Muscle of leg (tissue), 11 donors: ENCODE results near the gene MMS22L. TPM values are rescaled to one million over a fixed set of nuclear protein-coding genes. Genes with fewer than 3 reads are reported as not detected.
A peak's percentile ranks its signal among the peaks of the same experiment; 100 is the strongest.
"Not testable (repeated sequence)": the region's sequence is repeated elsewhere in the genome, so short reads cannot be mapped to it uniquely, and the experiment has no call there.

Experiments
- DNase-seq: peaks from one replicate; pipeline ENCODE4 v3.0.0; 2013
- H3K27ac ChIP-seq: one replicate; pipeline ENCODE4 v1.5.1; 2013; ENCODE audit warnings: mild to moderate bottlenecking, low read length, control low read depth
- H3K27me3 ChIP-seq: one replicate; pipeline ENCODE4 v1.6.1; 2013; ENCODE audit warnings: low read length; ENCODE audit not compliant: control insufficient read depth, insufficient read depth
- H3K36me3 ChIP-seq: one replicate; pipeline ENCODE4 v1.6.1; 2013; ENCODE audit warnings: low read length; ENCODE audit not compliant: control insufficient read depth, insufficient read depth
- H3K4me1 ChIP-seq: one replicate; pipeline ENCODE4 v1.6.1; 2013; ENCODE audit warnings: low read length; ENCODE audit not compliant: control insufficient read depth, insufficient read depth
- H3K4me3 ChIP-seq: one replicate; pipeline ENCODE4 v1.5.1; 2013; ENCODE audit warnings: low read length, control low read depth
- H3K9me3 ChIP-seq: replicated peaks from 2 replicates; pipeline ENCODE4 v1.6.1; 2013; ENCODE audit warnings: low read depth, low read length; ENCODE audit not compliant: control insufficient read depth
- WGBS: methylation state at CpG from one replicate; pipeline ENCODE4 v1.1.5; 2013; ENCODE audit warnings: missing lambda C conversion rate; ENCODE audit not compliant: insufficient coverage; 5-methylcytosine and 5-hydroxymethylcytosine counted together
- polyA plus RNA-seq, 8 donors: library from polyadenylated mRNA; unstranded; fragments of 120-200 nt; gene quantifications; one replicate each; pipeline versions ENCODE4 v1.2.1 to v1.2.3, GENCODE V29; 2013; ENCODE audit warnings: inconsistent platforms in 1 of 8, low replicate concordance in 1 of 8; ENCODE audit not compliant: insufficient read length in 8 of 8, insufficient read depth in 1 of 8
- total RNA-seq: library from RNA; stranded (reverse); fragments of 120-200 nt; gene quantifications from one replicate; pipeline ENCODE4 v1.2.4, GENCODE V29; 2013

The MMS22L gene
- total and polyA plus RNA-seq, 9 donors = 3.8 to 9.2 (median 6.8) TPM

- peak; percentile 2 for DNase-seq
- Histone ChIP-seq H3K4me3 (no peak overlapping the region), H3K27ac (no peak overlapping the region), H3K4me1 (no peaks in the 10 kb centered on the region), H3K27me3 (no peaks in the 10 kb centered on the region), H3K36me3 (peaks cover 2% of the 10 kb centered on the region), H3K9me3 (no peaks in the 10 kb centered on the region)
- no CpG with 5 or more reads among the region's 1 CpG for whole genome bisulfite sequencing
Measured at GRCh38 chr6:97195117-97195516, 87.9 kb downstream of the MMS22L start.

- no peak overlapping the region for H3K27ac ChIP-seq
- no peak overlapping the region for H3K4me3 ChIP-seq
- H3K9me3 ChIP-seq = no peaks in the 10 kb centered on the region
- DNase-seq = peak; percentile 11
- no peaks in the 10 kb centered on the region for H3K4me1 ChIP-seq
- H3K27me3 ChIP-seq = no peaks in the 10 kb centered on the region
- peaks cover 2% of the 10 kb centered on the region for H3K36me3 ChIP-seq
- WGBS = no CpG with 5 or more reads among the region's 1 CpG
Measured at GRCh38 chr6:97189767-97190166, 93.2 kb downstream of the MMS22L start.

GRCh38 chr6:97187951-97188350 lies 95.1 kb downstream of the MMS22L start:
- no peaks in the 10 kb centered on the region for H3K27me3 ChIP-seq
- H3K4me3 ChIP-seq = no peak overlapping the region
- no peak for DNase-seq
- no peaks in the 10 kb centered on the region for H3K36me3 ChIP-seq
- no peaks in the 10 kb centered on the region for H3K4me1 ChIP-seq
- H3K9me3 ChIP-seq = no peaks in the 10 kb centered on the region
- H3K27ac ChIP-seq = no peak overlapping the region

GRCh38 chr6:97186416-97186999 lies 96.5 kb downstream of the MMS22L start:
- Histone ChIP-seq H3K27ac (no peak overlapping the region), H3K27me3 (no peaks in the 10 kb centered on the region)
- WGBS = 47% methylated on average over 3 of the region's 3 CpGs

GRCh38 chr6:97177905-97178304 lies 105.1 kb downstream of the MMS22L start:
- H3K27ac ChIP-seq = no peak overlapping the region
- WGBS = no CpG with 5 or more reads among the region's 3 CpGs
- H3K27me3 ChIP-seq = no peaks in the 10 kb centered on the region
- no peak for DNase-seq
- H3K4me3 ChIP-seq = no peak overlapping the region
- H3K9me3 ChIP-seq = no peaks in the 10 kb centered on the region
- no peaks in the 10 kb centered on the region for H3K4me1 ChIP-seq
- H3K36me3 ChIP-seq = no peaks in the 10 kb centered on the region

More at GRCh38 chr6:97186416-97186999, 96.5 kb downstream of the MMS22L start:
- DNase-seq = peak; percentile 72
- H3K9me3 ChIP-seq = no peaks in the 10 kb centered on the region
- H3K36me3 ChIP-seq = no peaks in the 10 kb centered on the region
- H3K4me3 ChIP-seq = no peak overlapping the region
- no peaks in the 10 kb centered on the region for H3K4me1 ChIP-seq

GRCh38 chr6:97176468-97176867 lies 106.5 kb downstream of the MMS22L start:
- no CpG with 5 or more reads among the region's 2 CpGs for WGBS
- no peaks in the 10 kb centered on the region for H3K4me1 ChIP-seq
- no peak for DNase-seq
- no peaks in the 10 kb centered on the region for H3K9me3 ChIP-seq
- H3K27me3 ChIP-seq = no peaks in the 10 kb centered on the region
- no peak overlapping the region for H3K27ac ChIP-seq
- H3K4me3 ChIP-seq = no peak overlapping the region
- H3K36me3 ChIP-seq = no peaks in the 10 kb centered on the region

- no peak overlapping the region for H3K4me3 ChIP-seq
- H3K36me3 ChIP-seq = no peaks in the 10 kb centered on the region
- H3K4me1 ChIP-seq = no peaks in the 10 kb centered on the region
- no peak for DNase-seq
- no peaks in the 10 kb centered on the region for H3K9me3 ChIP-seq
- H3K27me3 ChIP-seq = no peaks in the 10 kb centered on the region
- WGBS = no CpG with 5 or more reads among the region's 4 CpGs
- no peak overlapping the region for H3K27ac ChIP-seq
Measured at GRCh38 chr6:97175806-97176205, 107.2 kb downstream of the MMS22L start.

- Histone ChIP-seq H3K27ac (no peak overlapping the region), H3K4me3 (no peak overlapping the region), H3K4me1 (no peaks in the 10 kb centered on the region), H3K9me3 (no peaks in the 10 kb centered on the region), H3K36me3 (no peaks in the 10 kb centered on the region), H3K27me3 (no peaks in the 10 kb centered on the region)
- WGBS = 100% methylated on average over 2 of the region's 2 CpGs
- DNase-seq = no peak
Measured at GRCh38 chr6:97174471-97174870, 108.5 kb downstream of the MMS22L start.

GRCh38 chr6:97160280-97160679 lies 122.7 kb downstream of the MMS22L start:
- Histone ChIP-seq H3K27me3 (no peaks in the 10 kb centered on the region), H3K27ac (no peak overlapping the region), H3K4me3 (no peak overlapping the region), H3K9me3 (no peaks in the 10 kb centered on the region), H3K4me1 (no peaks in the 10 kb centered on the region), H3K36me3 (peaks cover 8% of the 10 kb centered on the region)
- no peak for DNase-seq

GRCh38 chr6:97155447-97155846 lies 127.6 kb downstream of the MMS22L start:
- H3K9me3 ChIP-seq, H3K36me3 ChIP-seq, H3K27me3 ChIP-seq, H3K4me3 ChIP-seq, H3K4me1 ChIP-seq, H3K27ac ChIP-seq, DNase-seq: not testable (repeated sequence)
- no CpG with 5 or more reads among the region's 5 CpGs for WGBS

GRCh38 chr6:97154015-97154414 lies 129.0 kb downstream of the MMS22L start:
- no peak for DNase-seq
- Histone ChIP-seq H3K4me1 (no peaks in the 10 kb centered on the region), H3K27me3 (no peaks in the 10 kb centered on the region), H3K27ac (no peak overlapping the region), H3K9me3 (no peaks in the 10 kb centered on the region), H3K36me3 (no peaks in the 10 kb centered on the region), H3K4me3 (no peak overlapping the region)
- no CpG with 5 or more reads among the region's 3 CpGs for WGBS
